Measurements from ENCODE around the gene CCL14. TPM values are rescaled to one million over a fixed set of nuclear protein-coding genes. Genes with fewer than 3 reads are reported as not detected.

Gene CCL14
- total and polyA plus RNA-seq, 2 of the 13 experiments (the other 11 are each of a cell fraction or from before 2014, with no cell fraction given), result 1.1 to 1.7 TPM

DNA sequence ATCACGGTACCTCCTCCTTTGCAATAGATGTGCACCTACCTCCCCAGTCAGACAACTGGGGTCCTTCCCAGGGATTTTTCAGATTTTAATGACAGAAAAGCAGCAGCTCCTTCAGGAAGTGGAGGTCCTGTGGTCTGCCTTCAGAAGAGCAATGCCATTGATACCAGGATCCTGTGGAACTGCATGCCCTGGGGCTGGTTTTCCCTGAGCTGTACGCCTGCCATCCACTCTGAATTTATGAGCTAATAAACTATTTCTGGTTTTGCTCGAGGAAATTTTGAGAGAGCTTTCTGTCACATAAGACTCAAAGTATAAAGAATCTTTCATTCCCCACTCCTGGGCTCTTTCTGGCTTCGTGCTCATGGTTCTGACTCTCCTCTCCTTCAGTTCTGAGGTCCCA lies 41.2 kb upstream of the CCL14 start (continued):
- TF ChIP-seq NFE2 (CRISPR knock-in tag; IDR thresholded peaks at IDR 0.05), result no peak

DNA sequence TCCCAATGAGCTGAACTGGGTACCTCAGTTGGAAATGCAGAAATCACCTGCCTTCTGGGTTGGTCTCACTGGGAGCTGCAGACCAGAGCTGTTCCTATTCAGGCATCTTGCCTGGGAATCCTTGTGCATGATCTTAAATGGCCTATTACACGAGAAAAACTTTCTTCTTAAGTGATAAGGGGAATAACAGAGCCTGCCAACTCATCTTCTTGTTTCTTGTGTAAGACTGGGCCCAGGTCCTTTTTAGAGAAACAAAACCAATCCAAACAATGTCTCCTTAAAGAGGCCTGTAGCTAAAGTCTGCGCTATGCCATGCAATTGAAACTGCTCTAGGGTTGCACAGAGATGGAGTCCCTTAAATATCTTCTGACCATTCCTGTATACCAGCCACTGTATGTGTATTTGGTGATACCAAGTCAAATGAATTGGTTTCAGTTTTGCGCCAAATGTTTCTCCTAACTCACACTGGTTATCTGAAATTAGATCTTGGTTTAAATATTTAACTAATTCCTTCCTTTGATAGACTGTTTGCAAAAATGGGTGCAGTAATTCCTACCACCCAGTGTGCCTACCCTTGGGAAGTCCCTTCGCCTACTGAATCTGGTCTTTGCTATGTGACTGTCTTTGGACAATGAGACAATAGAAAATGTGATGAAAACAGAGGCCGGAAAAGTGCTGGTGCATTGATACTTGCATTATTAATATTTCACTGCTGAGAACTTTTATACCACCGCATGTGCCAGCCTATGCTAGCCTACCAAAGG lies 37.8 kb upstream of the CCL14 start:
- Histone ChIP-seq H2AFZ (ENCODE audit: low read length) (no peak overlapping the region), H3K27me3 (ENCODE audit: control insufficient read depth in 1 of 2, insufficient read depth in 2 of 2, low read length in 2 of 2) (no peaks in the 10 kb centered on the region), H3K9me3 (ENCODE audit: low read length) (no peaks in the 10 kb centered on the region), H3K4me2 (ENCODE audit: low read depth, low read length) (no peak overlapping the region), H3K4me1 (ENCODE audit: insufficient read depth, low read length) (no peaks in the 10 kb centered on the region), H3K27ac (ENCODE audit: extremely low read length, insufficient read depth, low read length) (no peak overlapping the region), H4K20me1 (ENCODE audit: insufficient read depth, low read length) (no peaks in the 10 kb centered on the region), H3K4me3 (replicated peaks in 1 of 3; ENCODE audit: insufficient read depth in 1 of 3, low read depth in 2 of 3, low read length in 3 of 3) (no peak overlapping the region), H3K36me3 (replicated peaks in 1 of 2; ENCODE audit: control insufficient read depth in 1 of 2, insufficient read depth in 2 of 2, low read length in 2 of 2) (no peaks in the 10 kb centered on the region), H3K79me2 (ENCODE audit: insufficient read depth, low read length) (no peaks in the 10 kb centered on the region), H3K9ac (ENCODE audit: insufficient read depth, low read depth, low read length) (no peak overlapping the region)
- in situ Hi-C loops (cut with HindIII; ENCODE audit: extremely low pct_ligation_motif_present, low pct_unique_long_range_greater_than_20kb) (no loop called here), intact Hi-C loops (cut with micrococcal nuclease; ENCODE audit: unreplicated experiment) (no loop called here)
- ChIA-PET POLR2A (no interaction called here), CTCF (ENCODE audit: low intra/inter-chr PET ratio, low total read pairs) (no interaction called here)
- no peak for FAIRE-seq
- TF ChIP-seq, protein P1, sequence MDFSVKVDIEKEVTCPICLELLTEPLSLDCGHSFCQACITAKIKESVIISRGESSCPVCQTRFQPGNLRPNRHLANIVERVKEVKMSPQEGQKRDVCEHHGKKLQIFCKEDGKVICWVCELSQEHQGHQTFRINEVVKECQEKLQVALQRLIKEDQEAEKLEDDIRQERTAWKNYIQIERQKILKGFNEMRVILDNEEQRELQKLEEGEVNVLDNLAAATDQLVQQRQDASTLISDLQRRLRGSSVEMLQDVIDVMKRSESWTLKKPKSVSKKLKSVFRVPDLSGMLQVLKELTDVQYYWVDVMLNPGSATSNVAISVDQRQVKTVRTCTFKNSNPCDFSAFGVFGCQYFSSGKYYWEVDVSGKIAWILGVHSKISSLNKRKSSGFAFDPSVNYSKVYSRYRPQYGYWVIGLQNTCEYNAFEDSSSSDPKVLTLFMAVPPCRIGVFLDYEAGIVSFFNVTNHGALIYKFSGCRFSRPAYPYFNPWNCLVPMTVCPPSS (IDR thresholded peaks at IDR 0.05), result no peak
- no peak for TF ChIP-seq ARNT2 (CRISPR knock-in tag; IDR thresholded peaks at IDR 0.05; ENCODE audit: low read depth)
- BruUV-seq (replicated peaks), result no TSS peak
- 57% methylated on average over 6 of the region's 6 CpGs for WGBS (ENCODE audit: low lambda C conversion rate)
- ATAC-seq, result no peak
- no peak for DNase-seq (ENCODE audit: low spot score)

- ChIA-PET POLR2A (interaction anchor here (0.5 kb wide), 1 partner anchor 13 kb away, joined by 3 read pairs; no protein-coding TSS in a partner anchor), CTCF (ENCODE audit: low intra/inter-chr PET ratio, low total read pairs) (no interaction called here)
- DNase-seq (ENCODE audit: low spot score), result no peak
- H3K9me3 ChIP-seq (ENCODE audit: low read length), result no peaks in the 10 kb centered on the region
- no peaks in the 10 kb centered on the region; a peak in 1 of 5 replicates for H3K27me3 ChIP-seq (ENCODE audit: control insufficient read depth in 1 of 2, insufficient read depth in 2 of 2, low read length in 2 of 2)
- intact Hi-C loops (cut with micrococcal nuclease; ENCODE audit: unreplicated experiment), result no loop called here
- H2AFZ ChIP-seq (ENCODE audit: low read length), result no peak overlapping the region
- FAIRE-seq, result no peak
- 35% methylated on average over 2 of the region's 2 CpGs for WGBS (ENCODE audit: low lambda C conversion rate)
- no peak for ATAC-seq
- no peaks in the 10 kb centered on the region for H3K79me2 ChIP-seq (ENCODE audit: insufficient read depth, low read length)
- no peak overlapping the region for H3K9ac ChIP-seq (ENCODE audit: insufficient read depth, low read depth, low read length)
- H3K36me3 ChIP-seq (replicated peaks in 1 of 2; ENCODE audit: control insufficient read depth in 1 of 2, insufficient read depth in 2 of 2, low read length in 2 of 2), result no peaks in the 10 kb centered on the region
- H3K27ac ChIP-seq (ENCODE audit: extremely low read length, insufficient read depth, low read length), result no peak overlapping the region
- no peaks in the 10 kb centered on the region for H4K20me1 ChIP-seq (ENCODE audit: insufficient read depth, low read length)
- H3K4me1 ChIP-seq (ENCODE audit: insufficient read depth, low read length), result peaks cover 8% of the 10 kb centered on the region; the same call in 1 of the 2 replicates
- in situ Hi-C loops (cut with HindIII; ENCODE audit: extremely low pct_ligation_motif_present, low pct_unique_long_range_greater_than_20kb), result no loop called here
- BruUV-seq (replicated peaks), result no TSS peak
- no peak overlapping the region for H3K4me2 ChIP-seq (ENCODE audit: low read depth, low read length)
- H3K4me3 ChIP-seq (replicated peaks in 1 of 3; ENCODE audit: insufficient read depth in 1 of 3, low read depth in 2 of 3, low read length in 3 of 3), result no peak overlapping the region
- TF ChIP-seq, protein P2, sequence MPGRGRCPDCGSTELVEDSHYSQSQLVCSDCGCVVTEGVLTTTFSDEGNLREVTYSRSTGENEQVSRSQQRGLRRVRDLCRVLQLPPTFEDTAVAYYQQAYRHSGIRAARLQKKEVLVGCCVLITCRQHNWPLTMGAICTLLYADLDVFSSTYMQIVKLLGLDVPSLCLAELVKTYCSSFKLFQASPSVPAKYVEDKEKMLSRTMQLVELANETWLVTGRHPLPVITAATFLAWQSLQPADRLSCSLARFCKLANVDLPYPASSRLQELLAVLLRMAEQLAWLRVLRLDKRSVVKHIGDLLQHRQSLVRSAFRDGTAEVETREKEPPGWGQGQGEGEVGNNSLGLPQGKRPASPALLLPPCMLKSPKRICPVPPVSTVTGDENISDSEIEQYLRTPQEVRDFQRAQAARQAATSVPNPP (CRISPR knock-in tag; IDR thresholded peaks at IDR 0.05), result no peak
- TF ChIP-seq ZNF382 (CRISPR knock-in tag; IDR thresholded peaks at IDR 0.05; ENCODE audit: borderline replicate concordance), result no peak
- TF ChIP-seq ZKSCAN8 (CRISPR knock-in tag; IDR thresholded peaks at IDR 0.05; ENCODE audit: borderline replicate concordance), result no peak
- TF ChIP-seq ZBTB20 (CRISPR knock-in tag; IDR thresholded peaks at IDR 0.05; ENCODE audit: borderline replicate concordance, low read depth), result no peak
- TF ChIP-seq, protein P3, sequence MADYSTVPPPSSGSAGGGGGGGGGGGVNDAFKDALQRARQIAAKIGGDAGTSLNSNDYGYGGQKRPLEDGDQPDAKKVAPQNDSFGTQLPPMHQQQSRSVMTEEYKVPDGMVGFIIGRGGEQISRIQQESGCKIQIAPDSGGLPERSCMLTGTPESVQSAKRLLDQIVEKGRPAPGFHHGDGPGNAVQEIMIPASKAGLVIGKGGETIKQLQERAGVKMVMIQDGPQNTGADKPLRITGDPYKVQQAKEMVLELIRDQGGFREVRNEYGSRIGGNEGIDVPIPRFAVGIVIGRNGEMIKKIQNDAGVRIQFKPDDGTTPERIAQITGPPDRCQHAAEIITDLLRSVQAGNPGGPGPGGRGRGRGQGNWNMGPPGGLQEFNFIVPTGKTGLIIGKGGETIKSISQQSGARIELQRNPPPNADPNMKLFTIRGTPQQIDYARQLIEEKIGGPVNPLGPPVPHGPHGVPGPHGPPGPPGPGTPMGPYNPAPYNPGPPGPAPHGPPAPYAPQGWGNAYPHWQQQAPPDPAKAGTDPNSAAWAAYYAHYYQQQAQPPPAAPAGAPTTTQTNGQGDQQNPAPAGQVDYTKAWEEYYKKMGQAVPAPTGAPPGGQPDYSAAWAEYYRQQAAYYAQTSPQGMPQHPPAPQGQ (CRISPR knock-in tag; IDR thresholded peaks at IDR 0.05; ENCODE audit: borderline replicate concordance), result no peak
- TF ChIP-seq, protein P4, sequence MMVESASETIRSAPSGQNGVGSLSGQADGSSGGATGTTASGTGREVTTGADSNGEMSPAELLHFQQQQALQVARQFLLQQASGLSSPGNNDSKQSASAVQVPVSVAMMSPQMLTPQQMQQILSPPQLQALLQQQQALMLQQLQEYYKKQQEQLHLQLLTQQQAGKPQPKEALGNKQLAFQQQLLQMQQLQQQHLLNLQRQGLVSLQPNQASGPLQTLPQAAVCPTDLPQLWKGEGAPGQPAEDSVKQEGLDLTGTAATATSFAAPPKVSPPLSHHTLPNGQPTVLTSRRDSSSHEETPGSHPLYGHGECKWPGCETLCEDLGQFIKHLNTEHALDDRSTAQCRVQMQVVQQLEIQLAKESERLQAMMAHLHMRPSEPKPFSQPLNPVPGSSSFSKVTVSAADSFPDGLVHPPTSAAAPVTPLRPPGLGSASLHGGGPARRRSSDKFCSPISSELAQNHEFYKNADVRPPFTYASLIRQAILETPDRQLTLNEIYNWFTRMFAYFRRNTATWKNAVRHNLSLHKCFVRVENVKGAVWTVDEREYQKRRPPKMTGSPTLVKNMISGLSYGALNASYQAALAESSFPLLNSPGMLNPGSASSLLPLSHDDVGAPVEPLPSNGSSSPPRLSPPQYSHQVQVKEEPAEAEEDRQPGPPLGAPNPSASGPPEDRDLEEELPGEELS (CRISPR knock-in tag; IDR thresholded peaks at IDR 0.05), result no peak
Observed at GRCh38 chr17:36019423-36019822, 32.9 kb upstream of the CCL14 start.
